Measurements from ENCODE around the gene MCC.

Gene MCC

GRCh38 chr5:113217619-113218184 lies 270.6 kb downstream of the MCC start:
- no peak for DNase-seq

DNA sequence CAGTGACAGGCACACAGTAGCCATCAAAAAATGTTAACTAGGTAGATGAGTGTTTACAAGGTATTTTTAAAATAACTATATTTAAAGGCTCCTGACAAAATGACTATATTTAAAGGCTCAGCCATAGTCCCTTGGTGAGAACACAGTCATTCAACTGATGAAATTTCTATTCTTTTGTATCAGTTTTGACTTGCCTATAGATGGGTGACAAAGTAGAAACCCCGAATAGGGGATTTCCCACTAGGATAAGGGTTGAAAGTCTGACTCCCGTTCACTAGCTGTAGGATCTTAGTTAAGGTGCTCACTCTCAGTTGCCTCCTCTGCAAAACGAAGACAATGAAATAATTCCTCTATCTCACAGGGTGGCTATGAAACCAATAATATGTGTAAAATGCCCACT lies 271.7 kb downstream of the MCC start:
- DNase-seq = no peak

DNA sequence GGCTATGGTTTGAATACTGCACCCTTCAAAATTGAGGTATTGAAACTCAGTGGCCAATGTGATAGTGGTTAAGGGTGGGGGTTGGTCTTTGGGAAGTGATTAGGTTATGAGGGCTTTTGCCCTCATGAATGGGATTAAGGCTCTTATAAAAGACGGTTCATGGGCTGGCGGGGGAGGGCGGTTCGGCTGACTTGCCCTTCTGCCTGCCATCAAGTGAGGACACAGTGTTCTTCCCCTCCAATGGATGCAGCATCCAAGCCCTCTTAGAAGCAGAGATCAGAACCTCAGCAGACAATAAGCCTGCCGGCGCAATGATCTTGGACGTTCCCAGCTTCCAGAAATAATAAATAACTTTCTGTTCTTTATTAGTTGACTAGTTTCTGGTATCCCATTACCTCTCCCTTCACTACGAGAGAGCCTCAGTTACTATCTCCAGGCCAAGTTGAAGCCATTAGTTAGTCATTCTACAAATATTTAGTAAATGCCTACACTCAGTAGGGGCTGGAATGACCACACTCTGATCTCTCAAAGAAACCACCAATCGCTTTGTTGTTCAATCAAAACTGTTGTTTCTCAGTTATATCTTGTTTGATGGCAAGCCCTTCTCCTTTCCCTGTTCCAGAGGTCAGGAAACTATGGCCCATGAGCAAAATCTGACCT lies 272.7 kb downstream of the MCC start:
- DNase-seq = no peak

- no peak for DNase-seq
Observed at GRCh38 chr5:113214606-113215323, 273.5 kb downstream of the MCC start.

DNA sequence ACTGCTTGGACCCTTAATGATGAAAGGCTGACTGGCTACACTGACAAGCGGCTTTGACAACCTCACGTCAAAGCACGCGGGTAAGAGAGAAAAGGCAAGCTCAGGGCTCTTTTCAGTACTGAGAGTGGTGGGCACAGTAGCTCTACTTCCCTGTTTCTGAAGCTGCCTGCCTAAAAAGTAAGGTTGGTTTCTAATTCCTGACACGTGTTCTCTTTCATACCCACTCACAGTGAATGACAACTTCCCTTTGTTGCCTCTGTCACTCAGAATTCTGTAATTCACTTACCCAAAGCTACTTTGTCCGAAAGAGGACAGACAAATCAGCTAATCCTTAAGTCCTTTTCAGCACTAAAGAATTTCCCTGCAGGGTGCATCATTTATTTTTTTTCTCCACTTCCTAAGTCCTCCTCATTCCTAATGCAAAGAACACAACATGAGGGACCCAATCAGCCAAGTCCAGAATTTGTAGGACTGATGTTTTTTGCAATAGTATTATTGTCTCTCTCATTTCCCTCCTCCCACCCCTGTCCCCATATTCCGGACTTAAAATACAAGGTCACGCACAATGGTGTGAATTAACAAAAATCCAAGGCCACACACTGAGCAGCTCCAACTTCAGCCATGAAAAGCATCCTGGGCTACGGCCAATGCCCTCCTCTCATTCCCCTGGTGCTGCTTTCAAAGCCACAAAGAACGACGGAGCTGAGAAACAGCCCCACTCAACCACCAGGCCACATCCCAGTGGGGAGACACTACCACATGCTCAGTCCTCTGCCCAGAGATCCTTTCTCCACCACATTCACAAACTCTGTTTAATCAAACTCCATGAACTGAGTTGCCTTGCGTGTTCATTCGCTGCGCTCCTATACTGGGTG lies 274.5 kb downstream of the MCC start:
- DNase-seq = no peak

DNA sequence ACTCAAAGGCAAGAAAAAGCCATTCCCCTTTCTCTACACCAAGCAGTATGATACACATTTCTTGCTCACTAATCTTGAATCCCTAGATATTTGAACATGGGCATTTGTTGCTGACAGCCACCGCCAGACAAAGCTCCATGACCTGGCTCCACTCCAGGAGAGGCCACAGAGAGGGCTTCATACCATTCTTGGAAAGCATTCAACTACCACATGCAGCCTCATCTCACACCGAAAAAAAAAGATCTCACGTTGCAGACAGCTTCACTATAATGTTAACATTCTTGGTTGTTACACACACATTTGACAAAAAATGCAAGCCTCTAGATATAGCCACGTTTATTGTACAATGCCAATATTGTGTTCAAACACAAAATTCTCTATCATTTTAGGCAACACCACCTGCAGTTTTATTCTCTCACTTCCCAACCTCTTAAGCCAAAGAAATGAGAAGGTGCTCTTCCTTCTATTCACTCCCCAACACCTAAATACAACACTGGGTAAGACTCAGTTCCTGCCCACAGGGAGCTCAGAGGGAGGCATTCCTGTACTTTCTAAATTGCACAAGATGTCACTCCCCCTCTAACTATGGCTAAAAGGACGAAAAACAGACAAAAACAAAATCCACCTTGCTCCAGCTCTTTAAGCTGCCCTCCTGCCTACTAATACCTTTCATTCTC lies 275.9 kb downstream of the MCC start:
- peak; percentile 2 for DNase-seq

DNA sequence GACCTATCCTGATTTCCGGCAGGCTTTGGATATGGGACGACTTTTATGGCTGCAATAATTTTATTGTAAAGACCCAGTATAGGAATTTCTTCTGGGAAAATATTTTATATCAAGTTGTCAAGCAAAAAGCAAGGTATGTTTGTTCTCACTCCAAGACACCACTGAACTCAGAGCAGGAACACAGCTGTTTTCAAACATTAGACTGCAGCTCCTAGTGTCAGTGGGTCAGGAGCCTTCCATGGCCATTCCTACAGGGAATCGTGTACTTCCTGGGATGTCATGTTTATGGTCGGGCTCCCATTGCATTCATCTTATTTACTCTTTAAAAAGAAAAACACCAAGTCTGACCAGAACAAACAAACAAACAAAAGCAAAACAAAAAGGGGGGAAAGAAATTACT lies 278.8 kb downstream of the MCC start:
- DNase-seq = no peak

- DNase-seq = no peak
Observed at GRCh38 chr5:113205807-113206206, 282.4 kb downstream of the MCC start.

DNA sequence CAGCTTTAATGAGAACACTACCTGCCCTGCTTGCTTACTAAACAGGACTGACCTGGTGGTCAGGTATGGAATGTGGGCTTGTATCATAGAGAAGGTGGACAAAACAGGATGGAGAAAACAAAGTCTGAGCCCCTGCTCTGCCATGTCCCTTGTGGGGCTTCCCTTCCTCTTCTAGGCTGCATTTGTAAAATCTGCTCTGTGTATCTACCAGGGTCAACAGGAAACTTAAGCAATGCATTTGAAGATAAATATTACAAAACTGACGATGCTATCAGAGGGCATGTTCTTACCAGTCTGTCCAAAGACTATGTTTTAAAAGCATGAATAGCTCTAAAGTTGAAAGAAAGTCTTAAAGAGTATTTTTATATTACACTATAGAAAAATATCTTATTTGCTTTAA lies 282.9 kb downstream of the MCC start:
- no peak for DNase-seq

DNA sequence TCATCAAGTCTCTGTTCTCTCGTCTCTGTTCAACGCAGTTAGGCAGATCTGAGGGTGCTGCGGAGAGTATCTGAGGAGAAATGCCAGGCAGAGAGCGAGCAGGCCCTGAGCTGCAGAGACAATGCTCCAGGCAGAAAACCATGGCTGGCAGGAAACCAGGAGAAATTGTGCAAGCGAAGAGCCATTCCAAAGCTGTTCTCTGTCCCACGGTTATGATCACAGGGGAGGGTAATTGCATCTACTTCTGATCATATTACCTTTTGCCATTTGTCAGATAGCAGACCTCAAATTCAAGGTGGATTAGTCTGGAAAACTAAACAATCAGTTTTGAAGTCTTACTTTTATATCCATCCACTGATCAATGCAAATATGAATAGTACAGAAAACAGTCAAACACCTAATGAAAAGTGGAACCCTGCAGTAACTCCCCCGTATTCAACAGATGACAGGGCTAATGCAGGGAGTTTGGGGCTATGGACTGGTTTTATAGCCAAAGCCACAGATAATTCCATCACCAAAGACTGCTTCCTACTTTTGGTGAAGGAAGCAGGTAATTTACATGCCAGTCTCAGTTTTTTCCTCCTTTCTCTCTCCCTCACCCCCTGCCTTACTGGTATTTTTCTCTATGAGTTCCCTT lies 283.6 kb downstream of the MCC start:
- DNase-seq = no peak

GRCh38 chr5:113203916-113204315 lies 284.3 kb downstream of the MCC start:
- no peak for DNase-seq

GRCh38 chr5:113202746-113203716 lies 285.2 kb downstream of the MCC start:
- no peak for DNase-seq

- DNase-seq = no peak
Observed at GRCh38 chr5:113202287-113202686, 286.0 kb downstream of the MCC start.

GRCh38 chr5:113201715-113202114 lies 286.5 kb downstream of the MCC start:
- no peak for DNase-seq

DNA sequence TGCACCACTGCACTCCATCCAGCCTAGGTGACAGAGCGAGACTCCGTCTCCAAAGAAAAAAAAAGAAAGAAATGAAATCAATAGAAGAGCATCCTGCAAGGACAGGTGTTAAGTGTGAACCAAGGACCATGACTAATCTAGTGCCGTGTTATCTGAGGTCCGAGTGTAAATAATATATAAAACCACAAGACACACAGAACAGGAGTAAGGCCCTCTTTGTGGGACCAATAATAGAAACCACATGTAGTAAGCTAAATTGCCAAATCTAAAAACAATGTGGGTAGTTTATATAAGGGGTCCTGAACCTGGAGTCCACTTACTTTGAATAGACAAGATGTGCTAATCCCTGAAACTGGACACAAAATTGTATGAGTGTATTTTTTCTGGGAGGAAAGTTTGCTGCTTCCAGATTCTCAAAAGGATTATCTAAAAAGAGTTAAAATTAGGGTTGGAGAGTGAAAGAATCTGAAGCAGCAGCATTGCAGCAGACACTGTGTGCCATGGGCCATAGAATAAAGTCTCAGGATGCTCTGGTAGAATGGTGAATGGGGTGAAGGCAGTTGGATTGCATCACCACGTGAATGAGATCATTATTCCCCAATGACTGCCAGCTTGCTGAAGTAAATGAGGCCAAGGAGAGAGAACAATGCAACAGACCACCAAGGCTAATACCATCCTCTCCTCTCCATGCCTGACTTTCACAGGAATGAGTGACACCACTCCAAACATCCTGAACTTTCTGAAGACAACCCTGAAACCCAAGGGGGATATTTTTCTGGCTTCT lies 288.9 kb downstream of the MCC start:
- no peak for DNase-seq

DNA sequence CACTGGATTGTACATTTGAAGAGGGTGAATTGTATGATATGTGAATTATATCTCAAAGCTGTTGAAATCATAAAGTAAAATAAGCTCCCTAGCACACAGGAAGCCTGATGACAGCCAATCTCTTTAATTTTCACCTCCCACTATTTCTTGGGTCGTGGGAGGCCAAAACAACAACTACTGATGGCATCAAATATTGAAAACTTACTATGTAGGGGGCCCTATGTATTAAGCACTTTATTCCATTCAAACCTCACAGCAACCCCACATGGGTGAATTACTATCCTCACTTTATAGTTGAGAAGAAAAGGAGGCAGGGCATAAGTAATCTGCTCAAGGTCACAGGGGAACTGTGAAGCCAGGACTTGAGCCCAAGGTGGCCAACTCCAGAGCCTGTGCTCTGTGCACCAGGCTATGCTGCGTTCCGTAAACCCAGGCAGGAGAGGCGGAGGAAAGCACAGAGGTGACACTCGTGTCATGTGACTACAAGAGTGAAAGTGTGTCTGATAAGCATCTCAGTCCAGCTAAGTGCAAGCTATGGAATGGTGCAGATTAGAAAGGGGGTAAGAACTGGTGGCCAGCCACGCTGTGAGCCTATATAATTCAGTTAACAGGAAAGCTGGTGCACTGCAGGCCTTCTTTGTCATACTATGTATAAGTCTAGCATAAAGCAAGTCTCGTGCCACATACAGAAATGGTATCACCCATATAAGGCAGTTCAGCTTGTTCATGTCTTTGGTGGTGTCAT lies 290.6 kb downstream of the MCC start:
- no peak for DNase-seq

DNA sequence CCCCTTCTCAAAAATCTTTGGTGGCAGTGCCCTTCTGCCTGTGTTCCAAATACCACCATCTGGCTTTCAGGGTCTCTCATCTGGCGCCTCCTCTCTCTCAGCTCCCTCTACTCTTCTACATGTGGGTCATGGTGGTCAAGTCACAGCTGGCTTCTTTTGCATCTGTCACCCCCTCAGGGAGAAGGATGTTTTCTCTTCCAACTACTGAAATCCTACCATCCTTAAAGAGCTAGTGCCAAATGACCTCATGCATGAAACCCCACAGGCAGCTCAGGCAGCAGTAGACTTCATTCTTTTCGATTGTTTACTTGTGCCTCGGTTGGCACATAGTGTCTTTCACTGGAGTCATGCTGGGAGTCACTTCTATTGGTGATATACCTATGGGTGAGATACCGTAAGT lies 292.5 kb downstream of the MCC start:
- DNase-seq = no peak

DNA sequence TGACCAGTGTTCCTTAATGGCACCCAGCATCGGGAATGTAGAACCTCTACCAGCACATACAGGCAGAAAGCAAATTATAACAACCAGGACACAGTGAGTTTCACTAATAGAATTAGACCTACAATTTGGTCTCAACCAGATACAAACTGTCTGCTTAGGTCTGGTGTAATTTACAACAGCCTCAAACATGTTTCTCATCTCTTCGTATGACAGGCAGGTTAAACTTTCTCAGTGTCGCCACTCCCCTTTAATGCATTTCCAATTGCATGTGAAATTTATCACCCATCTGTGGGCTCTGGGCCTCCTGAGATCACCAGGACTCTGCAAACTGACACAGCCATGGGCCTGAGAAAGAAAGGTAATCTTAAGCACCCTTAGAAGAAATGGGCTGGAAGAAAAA lies 293.0 kb downstream of the MCC start:
- DNase-seq = no peak

DNA sequence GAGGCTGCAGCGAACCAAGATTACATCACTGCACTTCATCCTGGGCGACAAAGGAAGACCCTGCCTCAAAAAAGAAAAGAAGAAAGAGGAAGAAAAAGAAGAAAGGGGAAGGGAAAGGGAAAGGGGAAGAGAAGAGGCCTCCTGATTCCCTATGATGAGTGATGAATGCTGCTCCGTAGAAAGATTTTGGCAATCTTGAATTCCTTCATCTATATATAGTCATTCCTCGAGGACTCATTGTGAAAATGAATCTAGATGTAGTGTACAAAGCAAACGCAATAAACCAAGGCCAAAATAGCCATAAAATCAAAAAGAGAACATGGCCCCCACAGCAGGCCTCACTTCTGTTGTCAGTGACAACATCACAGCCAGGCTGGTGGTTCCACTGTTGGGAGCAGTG lies 293.7 kb downstream of the MCC start:
- no peak for DNase-seq

GRCh38 chr5:113194125-113194524 lies 294.1 kb downstream of the MCC start:
- no peak for DNase-seq
